GM21515 (cell line): Measurements from ENCODE around the gene ATG5.
"Not testable (repeated sequence)": the region's sequence is repeated elsewhere in the genome, so short reads cannot be mapped to it uniquely, and the experiment has no call there.

Experiments
- ATAC-seq: cut with Tn5 transposase; IDR thresholded peaks from one replicate; pipeline ENCODE4 v1.9.1; 2021; ENCODE audit not compliant: unreplicated experiment

Gene ATG5

GRCh38 chr6:106315765-106316374, 9.7 kb downstream of the ATG5 start:
- ATAC-seq = no peak

GRCh38 chr6:106309766-106310373, 15.7 kb downstream of the ATG5 start:
- no peak for ATAC-seq

DNA sequence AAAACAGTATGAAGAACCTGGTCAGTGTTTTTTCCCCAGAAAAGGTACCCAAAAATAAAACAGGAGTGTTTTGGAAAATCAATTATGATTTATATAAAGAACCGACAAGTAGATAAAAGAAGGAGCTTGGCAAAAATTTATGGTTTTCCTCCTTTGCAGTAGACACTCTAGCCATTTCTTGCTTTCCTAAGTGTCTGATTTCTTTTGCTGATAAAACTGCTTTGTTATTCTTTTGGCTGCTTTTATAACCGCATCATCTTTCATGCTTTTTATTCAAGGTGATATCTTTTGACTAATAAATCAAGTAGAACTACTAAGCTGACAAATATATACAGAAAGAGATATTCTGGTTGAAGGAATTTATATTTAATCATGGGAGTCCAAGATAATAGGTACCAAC, 16.6 kb downstream of the ATG5 start:
- ATAC-seq = no peak

DNA sequence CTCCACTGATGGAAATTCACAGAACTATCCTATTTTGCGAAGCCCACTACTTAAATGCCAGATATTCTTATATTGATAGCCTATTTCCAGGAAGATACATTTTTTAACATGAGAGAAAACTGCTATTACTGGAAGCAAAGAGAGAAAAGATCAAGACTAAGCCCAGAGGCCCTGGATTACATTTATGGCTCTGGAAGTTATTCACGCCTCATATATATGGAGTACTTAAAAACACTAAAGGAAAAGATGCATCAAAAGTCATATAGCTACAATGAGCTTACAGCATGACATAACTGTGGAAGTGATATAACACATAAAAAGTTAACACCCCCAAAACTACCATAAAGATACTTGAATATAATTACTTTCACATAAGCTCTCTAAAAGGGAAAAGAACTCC, 19.8 kb downstream of the ATG5 start:
- ATAC-seq = no peak

GRCh38 chr6:106300944-106301343, 24.6 kb downstream of the ATG5 start:
- no peak for ATAC-seq

DNA sequence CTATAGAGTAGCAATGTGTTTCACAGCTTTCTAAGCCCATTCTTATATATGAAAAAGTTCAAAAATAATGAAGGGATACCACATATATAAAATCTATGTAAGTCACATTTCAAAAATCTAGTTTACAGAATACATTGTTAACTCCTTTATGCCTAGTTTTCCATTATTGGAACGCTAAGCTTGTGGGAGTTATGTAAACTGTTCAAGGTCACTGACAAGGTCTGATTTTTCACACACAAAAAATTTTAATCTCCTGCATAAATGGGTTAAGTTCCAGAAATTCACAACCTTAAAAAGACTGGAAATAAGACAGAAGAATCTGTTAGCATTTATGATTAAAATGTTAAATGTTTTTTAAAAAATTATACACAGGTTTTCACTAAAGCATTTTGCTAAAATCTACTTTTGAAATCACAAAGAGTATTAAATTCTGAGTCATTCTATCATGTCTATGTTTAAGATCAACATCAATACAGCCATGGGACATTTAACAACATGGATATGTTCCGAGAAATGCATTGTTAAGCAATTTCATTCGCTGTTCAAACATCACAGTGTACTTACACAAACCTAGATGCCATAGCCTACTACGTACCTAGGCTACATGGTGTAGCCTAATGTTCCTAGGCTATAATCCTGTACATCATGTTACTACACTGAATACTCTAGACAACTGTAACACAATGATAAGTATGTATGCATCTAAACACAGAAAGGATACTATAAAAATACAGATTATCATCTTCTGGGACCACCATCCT, 25.4 kb downstream of the ATG5 start:
- no peak for ATAC-seq

- ATAC-seq = no peak
Measured at GRCh38 chr6:106293116-106293515, 32.4 kb downstream of the ATG5 start.

DNA sequence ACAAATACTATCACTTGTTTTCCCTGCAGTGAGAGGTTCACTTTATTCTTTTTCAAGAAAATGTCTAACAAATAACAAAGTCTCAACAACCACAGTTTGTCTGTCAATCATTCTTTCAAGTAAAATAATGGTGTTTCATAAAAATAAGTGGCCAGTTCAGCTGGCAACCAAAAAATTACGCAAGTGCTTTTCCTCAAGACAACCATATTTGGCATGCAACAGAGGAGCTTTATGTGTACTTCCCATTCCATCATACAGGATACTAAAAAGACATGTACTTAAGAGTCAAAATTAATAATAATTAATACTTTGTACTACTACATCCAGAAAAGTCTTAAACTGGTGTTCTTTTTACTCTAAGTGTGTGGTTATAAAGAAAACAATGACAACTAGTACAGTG, 34.6 kb downstream of the ATG5 start:
- ATAC-seq = no peak

GRCh38 chr6:106290032-106290431, 35.5 kb downstream of the ATG5 start:
- no peak for ATAC-seq

DNA sequence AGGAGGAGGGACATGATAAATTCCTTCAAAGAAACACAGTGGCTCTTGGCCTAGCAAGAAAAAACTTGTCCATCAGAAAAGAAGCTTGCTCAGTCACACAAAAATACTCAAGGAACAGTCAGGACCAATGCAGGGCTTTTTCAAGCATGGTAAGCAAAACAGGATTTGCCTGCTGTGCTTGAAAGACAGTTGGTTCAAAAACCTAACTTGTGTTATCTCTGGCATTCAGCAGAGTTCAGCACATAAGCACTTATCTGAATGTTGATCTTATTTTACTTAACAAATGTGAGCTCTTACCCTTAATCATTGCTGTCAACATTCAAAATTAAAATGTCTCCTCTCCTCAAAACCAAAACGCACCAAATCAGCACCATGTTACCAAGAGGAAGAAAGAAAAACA, 38.3 kb downstream of the ATG5 start:
- ATAC-seq = no peak

GRCh38 chr6:106286746-106287145, 38.8 kb downstream of the ATG5 start:
- no peak for ATAC-seq

DNA sequence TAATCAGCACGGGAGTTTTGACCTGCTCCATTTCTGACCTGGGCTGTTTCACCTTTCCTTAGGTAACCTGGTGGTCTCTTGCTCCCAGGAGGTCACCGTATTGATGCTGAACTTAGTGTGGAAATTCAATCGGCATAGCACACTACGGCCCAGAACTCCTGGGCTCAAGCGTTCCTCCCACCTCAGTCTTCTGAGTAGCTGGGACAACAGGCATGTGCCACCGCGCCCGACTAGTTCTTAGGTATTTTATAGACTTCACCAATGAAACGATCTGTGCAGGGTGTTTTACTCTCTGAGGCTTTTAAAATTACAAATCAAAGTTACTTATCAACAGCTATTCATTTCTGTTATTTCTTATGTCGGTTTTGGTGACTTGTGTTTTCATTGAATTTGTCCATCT, 42.1 kb downstream of the ATG5 start:
- no peak for ATAC-seq

DNA sequence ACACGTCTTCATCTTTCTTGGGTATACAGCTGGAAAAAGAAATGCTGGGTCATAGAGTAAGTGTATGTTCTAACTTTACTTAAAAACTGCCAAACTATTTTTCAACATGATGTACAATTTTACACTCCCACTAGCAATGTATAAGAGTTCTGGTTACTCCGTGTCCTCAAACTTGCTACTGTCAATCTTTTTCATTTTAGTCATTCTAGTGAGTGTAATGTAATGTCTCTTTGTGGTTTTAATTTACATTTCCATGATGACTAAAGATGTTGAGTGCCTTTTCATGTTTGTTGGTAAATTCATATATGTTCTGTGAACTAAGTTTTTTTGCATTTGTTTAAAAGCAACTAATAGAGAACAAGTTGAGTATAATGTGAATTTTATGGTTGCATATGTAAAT, 43.9 kb downstream of the ATG5 start:
- no peak for ATAC-seq

GRCh38 chr6:106281088-106281487, 44.5 kb downstream of the ATG5 start:
- no peak for ATAC-seq

DNA sequence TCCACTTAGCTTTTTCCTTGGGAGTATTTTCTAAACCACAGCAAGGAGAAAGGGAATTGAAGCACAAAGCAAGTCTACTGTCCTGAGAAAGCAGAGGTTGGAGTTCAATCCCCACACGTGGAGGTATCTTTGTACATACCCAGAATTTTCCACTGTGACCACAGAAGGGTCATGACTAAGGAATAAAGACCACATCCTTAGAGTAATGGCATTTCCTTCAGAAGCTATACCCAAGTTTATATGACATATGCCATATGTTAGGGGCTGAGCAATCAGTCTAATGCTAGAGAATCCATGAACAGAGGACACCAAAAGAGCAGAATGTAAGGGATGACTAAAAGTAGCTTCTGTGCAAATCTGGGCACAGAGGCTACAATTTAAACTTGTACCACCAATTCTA, 46.4 kb downstream of the ATG5 start:
- ATAC-seq = no peak

DNA sequence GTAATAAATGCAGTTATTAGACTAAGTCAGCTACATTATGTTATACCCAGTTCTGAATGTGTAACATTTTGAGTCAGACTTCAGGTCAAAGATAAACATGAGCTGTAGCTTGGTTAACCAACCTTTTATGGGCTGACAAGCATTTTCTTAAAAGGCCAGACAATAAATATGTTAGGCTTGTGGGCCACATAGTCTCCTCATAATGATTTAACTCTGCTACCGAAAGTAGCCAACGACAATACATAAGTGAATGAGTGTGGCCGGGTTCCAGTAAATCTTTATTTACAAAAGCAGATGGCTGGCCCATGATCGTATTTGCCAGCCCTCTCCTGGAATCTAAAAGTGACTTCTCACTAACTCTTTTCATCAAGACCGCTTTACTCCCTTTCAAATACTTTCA, 49.9 kb downstream of the ATG5 start:
- ATAC-seq = no peak

GRCh38 chr6:106273087-106273486, 52.5 kb downstream of the ATG5 start:
- ATAC-seq = peak; percentile 65

DNA sequence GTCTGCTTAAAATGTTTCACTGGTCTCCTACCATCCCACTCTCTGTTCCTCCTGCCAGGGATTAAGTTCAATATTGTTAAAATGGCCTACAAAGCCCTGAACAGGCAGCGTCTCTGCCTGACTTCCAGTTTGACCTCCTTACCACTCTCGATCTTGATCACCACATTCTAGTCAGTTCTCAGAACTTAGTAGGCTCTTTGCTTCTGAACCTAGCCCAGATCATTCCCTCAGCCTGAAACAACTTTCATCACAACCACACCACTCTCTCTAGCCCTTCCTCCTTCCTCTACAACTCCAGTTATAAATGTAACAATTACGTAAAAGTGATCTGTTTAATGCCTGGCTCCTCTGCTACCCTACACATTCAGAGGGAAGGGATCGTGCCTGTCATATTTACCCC, 53.3 kb downstream of the ATG5 start:
- ATAC-seq = no peak

GRCh38 chr6:106270414-106270813, 55.1 kb downstream of the ATG5 start:
- no peak for ATAC-seq

DNA sequence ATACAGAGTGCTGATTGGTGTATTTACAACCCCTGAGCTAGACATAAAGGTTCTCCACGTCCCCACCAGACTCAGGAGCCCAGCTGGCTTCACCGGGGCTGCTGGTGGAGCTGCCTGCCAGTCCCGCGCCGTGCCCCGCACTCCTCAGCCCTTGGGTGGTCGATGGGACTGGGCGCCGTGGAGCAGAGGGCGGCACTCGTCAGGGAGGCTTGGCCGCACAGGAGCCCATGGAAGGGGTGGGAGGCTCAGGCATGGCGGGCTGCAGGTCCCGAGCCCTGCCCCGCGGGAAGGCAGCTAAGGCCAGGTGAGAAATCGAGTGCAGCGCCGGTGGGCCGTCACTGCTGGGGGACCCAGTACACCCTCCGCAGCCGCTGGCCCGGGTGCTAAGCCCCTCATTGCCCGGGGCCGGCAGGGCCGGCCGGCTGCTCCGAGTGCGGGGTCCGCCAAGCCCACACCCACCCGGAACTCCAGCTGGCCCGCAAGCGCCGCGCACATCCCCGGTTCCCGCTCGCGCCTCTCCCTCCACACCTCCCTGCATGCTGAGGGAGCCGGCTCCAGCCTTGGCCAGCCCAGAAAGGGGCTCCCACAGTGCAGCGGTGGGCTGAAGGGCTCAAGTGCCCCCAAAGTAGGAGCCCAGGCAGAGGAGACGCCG, 56.2 kb downstream of the ATG5 start:
- ATAC-seq = not testable (repeated sequence)

GRCh38 chr6:106268500-106268899, 57.1 kb downstream of the ATG5 start:
- not testable (repeated sequence) for ATAC-seq

DNA sequence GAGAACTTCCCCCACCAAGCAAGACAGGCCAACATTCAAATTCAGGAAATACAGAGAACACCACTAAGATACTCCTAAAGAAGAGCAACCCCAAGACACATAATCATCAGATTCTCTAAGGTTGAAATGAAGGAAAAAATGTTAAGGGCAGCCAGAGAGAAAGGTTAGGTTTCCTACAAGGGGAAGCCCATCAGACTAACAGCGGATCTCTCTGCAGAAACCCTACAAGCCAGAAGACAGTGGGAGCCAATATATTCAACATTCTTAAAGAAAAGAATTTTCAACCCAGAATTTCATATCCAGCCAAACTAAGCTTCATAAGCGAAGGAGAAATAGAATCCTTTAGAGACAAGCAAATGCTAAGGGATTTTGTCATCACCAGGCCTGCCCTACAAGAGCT, 61.1 kb downstream of the ATG5 start:
- ATAC-seq = not testable (repeated sequence)
